GM21367 (cell line): ENCODE data around the gene XYLT1.

Experiments
- ATAC-seq: cut with Tn5 transposase; IDR thresholded peaks from one replicate; pipeline ENCODE4 v1.9.1; 2021; ENCODE audit not compliant: unreplicated experiment

The XYLT1 gene

DNA sequence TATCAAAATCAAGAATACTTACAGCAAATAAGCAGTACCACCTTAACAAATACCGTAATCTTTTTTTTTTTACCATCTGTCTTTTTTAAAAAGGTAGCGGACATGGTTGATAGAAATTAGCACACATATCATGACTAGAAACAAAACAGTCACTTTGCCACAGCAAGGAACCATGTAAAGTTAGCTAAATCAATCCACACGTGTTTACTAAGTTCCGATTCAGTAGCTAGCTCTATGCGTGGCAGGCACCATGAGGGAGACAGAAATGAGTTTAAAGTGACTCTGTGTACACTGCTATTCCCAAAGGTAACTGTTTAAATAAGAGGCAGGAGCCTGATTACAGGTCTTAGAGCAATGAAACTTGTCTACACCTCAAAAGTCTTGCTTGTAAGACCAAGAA, 108.6 kb downstream of the XYLT1 start:
- ATAC-seq, result no peak

DNA sequence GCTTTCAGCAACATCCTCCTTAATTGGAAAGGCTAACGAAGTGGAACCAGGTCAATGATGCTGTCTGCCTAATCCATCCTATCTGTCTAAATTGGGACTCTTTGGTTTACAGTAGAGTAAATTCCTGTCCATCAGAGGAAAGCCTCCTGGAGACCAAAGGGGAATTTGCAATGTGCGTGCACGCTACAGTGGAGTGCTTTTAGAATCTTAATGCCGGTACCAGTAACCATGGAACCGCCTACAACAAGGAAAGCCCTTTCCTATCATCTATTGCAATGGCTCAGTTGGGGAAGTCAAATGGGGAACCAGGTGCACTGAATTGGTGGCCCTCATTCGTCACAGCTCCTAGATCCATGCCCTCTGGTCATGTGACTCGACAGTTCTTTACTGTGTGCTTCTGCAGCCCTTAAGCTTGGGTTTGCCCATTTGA, 110.1 kb downstream of the XYLT1 start:
- ATAC-seq, result no peak

DNA sequence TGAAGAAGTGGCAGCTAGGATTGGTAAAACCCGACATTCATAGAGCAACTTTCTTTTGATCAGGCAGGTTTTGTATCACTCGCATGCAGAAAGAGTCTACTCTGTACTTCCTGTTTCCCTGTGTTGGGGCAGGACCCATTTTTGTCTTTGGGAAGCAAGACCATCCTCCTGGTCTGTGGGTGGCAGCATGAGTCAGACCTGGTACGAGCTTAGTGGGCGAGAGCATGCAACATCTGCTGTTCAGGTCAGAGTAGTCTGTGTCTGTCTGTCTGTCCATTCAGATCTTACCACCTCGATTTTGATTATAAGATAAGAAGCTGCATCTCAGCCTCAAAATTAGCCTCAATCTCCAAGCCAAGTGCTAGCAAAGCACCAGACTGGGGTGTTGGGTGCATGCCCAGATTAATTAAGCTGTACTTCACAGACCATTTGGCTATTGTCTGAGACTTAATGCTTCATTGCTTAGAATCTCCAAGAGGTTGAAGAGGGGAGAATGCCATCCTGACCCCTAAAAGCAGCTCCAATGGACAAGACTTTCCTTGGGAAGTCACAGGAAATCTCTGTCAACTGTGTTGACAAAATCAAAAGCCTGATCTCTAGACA, 110.9 kb downstream of the XYLT1 start:
- no peak for ATAC-seq

DNA sequence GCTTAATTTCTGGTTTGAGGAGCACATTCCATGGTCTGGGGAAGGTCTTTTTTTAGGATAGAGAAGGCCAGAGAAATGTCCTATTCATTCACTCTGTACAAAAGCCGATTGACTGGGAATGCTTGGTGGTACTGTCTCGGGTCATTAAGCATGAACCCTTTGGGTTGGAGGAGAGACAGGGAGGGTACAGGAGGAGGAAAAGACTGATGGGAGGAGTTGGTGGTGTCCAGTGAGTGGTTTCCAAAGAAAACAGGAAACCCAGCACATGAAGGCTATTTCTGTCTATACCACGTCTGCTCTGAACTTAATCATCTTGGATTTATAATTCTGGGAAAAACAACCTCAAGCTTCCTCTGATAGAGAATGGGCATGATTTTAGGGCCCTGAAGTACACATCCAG, 111.9 kb downstream of the XYLT1 start:
- no peak for ATAC-seq

DNA sequence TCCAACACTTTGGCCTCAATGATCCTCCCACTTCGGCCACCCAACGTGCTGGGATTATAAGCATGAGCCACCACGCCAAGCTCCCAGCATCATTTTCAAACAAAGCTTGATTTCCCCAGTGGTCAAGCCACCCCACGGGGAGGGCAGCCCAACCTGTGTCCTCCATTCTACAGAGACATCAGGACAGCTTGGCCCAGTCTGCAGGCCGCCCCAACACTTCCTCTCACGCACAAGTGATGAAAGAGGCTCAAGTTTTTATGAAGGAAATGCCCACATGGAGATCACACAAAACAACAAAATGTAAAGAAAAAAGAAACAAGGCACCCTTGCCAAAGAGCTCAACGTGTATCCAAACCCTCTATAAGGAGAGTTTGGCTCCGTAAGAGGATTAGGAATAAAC, 112.4 kb downstream of the XYLT1 start:
- no peak for ATAC-seq

DNA sequence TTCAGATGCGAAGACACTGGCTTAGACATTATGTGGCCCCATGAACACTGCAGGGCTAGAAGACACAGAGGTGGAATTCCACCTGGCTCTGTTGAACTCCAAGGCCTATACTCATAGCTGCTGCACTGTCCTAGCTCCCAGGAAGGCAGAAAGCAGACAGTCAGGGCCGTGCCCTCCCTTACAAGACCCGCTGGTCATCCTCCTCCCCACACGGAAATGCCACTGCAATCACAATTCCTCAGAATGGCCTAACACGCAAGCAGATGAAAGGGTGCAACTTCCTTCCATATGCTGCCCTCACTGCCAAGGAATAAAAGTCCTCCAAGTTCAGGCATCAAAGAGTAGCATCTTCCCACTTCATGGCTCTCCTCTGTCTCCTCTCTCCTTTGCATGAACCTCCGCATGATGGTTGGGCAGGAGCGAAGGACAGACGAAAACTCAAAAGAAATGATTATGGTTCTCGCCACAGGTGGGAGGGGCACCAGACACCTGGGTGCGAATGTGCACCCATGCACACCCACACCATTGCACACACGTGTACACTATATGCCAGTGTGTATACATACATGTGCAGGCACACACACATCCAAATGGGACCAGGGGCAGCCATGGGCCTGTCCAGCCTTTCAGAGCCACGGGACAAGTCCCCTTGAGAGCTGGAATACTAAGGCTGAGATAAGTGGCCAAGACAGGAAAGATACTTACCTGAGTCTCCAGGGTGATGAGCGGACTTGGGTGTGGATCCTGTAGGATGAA, 113.3 kb downstream of the XYLT1 start:
- ATAC-seq, result no peak

DNA sequence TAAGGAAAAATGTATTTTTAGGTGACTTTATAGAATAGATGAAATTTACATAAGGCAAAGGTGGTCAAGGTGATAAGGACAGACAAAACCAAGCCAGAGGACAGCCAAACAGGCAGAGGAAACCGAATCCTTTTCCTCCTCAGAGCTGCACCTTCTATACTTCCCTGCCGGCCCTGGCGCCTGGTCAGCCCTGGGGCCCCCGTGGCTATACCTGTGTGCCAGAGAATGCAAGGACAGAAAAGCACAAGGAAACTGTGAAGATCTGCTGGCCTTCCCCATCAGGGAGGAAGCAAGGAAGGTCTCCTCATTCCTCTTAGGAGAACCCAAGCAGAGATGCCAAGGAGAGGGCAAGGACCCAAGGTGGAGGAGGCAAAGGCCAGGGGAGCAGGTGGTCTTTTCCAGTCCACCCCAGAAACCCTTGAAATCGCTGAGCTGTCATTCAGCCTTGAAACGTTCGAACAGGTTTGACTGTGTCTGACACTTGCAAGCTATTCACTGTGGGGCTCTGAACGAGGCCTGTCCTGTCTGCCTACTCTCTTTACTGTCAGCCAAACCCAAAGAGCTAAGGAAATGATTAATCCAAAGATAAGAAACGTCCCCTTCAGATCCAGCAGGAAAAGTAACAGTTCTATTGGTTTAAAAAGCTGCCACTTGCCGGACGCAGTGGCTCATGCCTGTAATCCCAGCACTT, 114.4 kb downstream of the XYLT1 start:
- no peak for ATAC-seq

DNA sequence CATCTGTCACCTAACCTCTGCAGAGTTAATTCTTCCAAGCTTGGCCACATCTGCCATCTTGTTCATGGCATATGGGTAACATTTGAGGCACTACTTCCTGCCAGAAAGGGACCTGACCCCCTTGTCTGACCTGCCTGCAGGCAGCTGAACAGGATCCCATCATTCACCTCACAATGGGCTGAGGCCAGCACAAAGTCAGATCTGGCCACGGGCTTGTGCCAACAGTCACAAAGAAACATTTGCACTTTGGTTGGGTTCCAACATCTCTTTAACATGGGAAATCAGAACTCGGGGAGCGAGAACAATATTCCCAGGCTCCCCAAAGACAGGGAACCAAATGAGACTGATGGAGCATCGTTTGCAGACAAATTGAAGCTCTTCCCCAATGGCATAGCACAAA, 116.1 kb downstream of the XYLT1 start:
- ATAC-seq, result no peak

DNA sequence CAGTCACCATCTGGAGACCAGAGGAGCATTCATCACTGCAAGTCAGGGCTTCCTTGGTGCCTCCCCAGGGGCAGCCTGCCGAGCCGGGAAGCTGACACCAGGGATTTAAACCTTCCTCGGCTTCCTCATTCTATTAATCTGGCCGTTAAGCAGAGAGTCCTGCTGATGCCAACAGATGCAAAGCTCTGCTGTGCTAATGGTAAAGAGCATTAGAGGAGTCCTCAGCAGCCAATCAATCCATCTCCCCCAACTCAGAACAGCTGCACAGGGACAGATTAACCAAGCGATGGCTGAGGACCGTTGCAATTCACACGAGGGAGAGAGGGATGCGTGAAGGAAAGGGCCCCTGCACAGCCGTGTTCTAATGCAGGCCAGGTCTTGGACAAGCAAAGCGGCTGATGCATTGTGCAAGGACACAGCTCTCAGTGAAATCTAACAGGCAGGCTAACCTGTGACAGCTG, 116.6 kb downstream of the XYLT1 start:
- ATAC-seq, result no peak

DNA sequence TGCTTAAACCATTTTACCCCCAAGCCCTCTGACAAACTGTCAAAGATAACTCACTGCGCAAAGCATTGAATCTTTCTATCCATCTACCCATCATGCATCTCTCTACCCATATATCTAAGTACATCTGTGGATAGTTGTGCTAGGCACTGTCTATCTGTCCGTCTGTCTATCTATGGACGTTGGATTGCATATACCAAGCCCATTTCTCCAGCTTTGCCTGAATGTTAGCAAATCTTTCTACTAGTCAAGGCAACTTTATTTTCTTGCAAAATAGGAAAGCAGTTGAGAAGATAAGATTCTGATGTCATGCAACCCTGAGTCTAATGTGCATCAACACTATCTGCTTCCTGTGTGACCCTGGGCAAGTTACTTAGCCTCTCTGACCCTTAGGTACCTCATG, 117.2 kb downstream of the XYLT1 start:
- ATAC-seq, result no peak

DNA sequence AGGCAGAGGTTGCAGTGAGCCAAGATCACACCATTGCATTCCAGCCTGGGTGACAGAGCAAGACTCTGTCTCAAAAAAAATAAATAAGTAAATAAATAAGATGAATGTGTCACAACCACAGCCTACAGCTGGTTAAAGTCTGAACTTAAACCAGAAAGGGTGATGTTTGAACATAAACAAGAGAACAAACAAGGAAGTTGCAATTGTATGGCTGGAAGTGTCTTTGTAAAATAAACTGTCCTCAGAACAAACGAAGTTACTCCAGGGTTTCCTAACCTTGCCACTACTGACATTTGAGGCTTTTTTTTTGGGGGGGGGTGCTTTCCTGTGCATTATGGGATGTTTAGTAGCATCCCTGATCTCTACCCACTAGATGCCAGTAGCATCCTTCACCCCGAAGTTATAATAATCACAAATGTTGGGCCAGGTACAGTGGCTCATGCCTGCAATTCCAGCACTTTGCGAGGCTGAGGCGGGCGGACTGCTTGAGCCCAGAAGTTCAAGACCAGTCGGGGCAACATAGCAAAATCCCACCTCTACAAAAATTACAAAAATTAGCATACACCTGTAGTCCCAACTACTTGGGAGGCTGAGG, 119.2 kb downstream of the XYLT1 start:
- ATAC-seq, result no peak

DNA sequence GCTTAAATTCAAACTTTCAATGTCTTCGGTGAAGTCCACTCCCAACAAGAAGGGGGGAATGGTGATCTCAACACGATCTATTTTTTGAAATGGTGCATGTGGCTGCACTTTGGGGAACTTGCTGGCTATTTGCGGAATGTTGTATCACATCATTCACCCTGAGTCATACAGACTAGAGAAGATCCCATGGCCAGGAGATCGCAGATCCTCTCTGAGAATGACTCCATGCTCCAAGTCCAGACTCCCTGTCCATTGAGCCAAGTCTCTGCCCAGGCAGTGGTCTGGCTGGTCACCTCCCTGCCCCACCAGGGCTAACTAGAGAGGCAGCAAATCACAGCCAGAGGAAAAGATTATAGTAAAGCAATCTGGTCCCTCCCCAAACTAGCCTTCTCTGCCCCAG, 120.6 kb downstream of the XYLT1 start:
- no peak for ATAC-seq

DNA sequence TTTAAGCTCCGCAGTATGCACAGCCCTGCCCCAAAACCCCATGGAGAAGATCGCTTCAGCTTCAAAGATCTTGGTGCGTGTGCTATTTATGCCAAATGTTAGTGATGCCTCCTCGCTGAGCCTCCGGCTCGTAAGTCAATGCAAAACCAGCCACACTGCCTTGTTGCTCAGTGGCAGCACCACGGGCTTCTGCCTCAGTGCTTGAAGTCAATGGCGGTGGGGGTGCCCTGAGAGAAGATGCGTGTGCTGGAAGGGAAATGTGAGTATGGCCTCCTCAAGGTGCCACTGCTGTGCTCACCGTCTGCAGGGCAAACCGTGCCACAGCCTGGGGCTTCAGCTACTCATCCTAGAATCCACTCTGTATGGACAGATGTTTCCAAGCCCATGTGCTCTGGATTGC, 121.9 kb downstream of the XYLT1 start:
- no peak for ATAC-seq

DNA sequence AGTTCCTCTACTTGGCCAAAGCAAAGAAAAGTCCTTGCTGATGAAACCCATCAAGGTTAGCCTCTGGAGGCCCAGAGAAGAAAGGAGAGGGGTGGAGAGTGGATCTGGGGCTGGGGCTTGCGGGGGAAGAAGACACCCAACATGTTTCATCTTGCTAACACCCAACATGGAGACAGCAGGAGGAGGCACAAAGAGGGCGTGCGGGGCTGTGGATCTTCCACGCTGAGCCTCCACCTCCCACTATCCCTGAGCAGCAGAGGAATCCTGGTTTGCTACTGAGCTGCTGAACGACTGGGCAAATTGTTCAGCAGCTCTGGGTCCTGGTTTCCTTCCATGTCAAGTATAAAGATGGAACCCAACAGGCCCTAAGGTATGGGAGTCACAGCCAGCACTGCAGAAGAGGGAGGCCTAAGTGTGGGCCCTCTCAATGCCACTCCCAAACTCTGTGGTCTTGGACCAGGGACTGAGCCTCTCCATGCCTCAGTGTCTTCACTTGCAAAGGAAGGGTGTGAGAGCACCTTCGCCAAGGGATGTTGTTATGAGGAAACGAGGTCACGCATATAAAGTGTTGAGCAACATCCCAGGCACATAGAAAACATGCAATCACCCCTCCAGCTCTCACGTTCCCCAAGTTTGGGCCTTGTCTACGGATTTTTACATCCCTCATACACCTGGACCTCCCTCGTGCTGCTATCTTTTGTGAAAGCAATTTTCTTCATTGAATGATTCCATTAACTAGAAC, 122.5 kb downstream of the XYLT1 start:
- no peak for ATAC-seq

DNA sequence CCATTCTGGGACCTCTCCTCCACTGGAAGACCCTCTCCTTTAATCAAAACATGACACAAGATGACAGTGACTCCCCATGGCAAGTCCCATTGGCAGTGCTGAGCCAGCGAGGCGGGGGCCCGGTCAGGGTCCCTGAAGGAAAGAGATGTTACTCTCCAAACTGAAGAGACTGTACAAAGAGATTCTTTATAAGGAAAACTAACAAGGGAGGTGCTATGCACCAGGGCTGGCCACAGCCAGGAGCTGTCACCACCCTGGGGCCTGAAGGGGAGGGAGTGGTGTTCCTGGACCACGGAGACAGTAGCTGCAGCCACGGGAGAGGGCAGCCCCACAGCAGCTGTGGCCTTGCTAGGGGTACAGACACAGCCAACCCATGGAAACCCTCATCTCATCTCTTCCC, 123.1 kb downstream of the XYLT1 start:
- ATAC-seq, result no peak

DNA sequence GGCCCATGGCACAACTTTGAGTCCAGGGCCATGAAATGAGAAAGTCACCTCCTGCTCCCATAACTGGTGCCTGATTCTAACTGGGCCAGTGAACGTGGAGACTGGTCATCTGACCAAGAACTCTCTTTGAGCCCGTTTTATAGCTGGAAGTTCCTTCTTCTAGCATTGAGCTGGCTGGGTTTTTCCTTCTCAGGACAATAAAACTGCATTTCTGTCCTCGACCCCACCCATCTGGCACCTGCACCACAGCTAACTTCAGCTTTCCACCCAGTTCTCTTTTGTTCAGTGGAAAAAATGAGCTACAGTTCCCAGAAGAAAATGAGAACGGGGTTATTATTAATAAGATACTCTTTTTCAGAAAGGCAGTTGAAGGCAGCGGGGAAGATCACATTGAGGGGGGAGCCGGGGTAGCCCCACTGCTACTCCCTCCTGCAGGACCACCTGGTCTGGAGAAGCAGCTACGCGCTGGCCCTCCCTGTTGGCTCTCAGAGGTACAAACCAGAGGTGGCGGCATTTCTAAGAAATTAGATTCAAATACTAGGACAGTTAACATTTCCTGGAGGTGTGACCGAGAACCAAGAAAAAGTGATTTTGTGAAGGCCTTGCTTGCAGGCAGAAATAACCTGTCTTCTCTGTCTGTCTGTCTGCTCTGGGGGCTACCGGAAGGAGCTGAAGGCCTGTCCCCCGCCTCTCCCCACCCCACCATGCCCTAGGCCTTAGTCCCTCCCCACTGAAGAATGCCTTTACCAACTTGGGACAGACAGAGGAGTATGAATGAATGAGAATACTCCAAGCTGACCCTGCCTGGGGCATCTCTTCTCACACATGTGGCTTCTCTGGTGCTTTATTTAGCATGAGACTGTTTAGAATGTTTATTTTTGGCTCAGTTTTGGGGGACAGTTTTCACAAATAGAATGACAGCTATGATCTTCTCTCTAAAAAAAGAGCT, 123.9 kb downstream of the XYLT1 start:
- ATAC-seq, result no peak

DNA sequence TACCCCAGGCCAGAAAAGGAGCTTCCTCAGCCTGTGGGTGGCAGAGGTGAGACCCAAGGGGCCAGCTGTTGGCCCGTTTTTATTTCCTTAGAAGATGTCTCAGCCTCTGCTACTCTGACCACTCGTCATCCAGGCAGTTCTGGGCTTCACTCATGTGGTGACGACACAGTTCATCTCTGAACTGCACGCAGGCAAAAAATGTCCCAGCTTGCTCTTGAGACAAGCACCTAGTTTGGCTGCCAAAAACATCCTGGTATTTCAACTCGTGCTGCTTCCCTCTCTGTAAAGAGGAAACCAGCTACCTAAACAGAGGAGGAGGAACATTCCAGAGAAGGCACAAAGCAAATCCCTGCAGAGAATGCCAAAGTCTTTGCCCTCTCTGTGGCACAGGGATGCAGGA, 125.7 kb downstream of the XYLT1 start:
- ATAC-seq, result no peak

DNA sequence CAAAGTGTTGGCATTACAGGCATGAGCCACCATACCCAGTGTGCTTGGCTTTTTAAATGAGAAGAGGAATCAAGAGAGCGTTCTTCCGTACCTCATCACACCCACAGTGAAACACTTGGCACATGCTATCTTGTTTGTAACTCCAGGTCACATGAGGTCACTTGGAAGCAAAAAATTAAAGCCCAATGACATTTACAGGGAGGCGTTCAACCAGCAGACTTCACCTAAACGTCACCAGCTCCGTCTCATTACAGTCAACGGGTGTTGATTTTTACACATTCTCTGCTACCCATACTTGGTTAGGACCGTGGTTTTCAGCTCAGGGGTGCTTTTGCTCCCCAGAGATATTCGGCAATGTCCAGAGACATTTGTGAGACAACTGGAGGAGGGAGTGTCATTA, 127.0 kb downstream of the XYLT1 start:
- ATAC-seq, result no peak

DNA sequence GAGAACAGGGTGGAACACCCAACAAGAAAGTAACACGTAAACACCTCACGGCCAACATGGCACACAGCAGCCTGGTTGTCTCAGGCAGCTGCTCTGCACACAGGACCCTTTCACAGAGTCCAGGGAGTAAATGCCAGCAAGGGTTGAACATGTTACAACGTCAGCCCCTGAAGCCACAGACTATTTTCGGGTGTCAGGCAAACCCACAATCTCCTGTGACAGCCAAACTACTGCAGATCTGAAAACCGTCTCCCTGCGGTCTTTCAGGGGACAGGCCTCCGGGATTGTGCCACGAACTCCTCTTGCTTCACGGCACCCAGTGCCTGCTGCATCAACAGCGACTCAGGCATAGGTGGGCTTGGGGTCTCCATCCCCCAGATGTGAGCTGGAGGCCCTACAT, 127.7 kb downstream of the XYLT1 start:
- ATAC-seq, result no peak

DNA sequence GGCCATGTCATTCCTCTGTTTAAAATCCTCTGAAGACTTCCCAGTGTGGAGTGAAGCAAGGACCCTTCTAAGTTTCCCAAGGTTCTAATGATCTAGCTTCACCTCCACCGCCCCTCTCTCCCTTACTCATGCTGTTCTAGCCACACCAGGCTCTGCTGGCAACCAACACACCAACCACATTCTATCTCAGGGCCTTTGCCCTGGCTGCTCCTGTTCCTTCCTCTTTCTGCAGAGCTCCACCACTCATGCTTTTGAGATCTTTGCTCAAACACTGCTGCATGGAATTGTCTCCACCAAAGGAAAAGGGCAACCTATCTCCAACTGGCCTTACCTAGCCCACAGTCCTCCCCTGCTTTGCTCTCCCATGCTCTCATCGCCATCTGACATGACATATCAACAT, 128.7 kb downstream of the XYLT1 start:
- no peak for ATAC-seq
